H1 (cell line): ENCODE results near the gene ENO4. TPM values are rescaled to one million over a fixed set of nuclear protein-coding genes. Genes with fewer than 3 reads are reported as not detected.

Source experiments
- CTCF ChIA-PET: fragments of 300-600 bp; sonication (Branson Sonifier 250); formaldehyde crosslinking; loops from one replicate; lab custom pipeline; 2021; ENCODE audit not compliant: partially characterized antibody; lab: Charles Lee
- POLR2A ChIA-PET: fragments of 300-600 bp; sonication (Branson Sonifier 250); formaldehyde crosslinking; loops from one replicate; lab custom pipeline; 2021; ENCODE audit warnings: inconsistent platforms; ENCODE audit not compliant: partially characterized antibody; lab: Charles Lee
- DNase-seq, 2 experiments: peaks; one replicate each; pipeline versions ENCODE4 v3.0.0 to v3.0.0-alpha.2; 2010 to 2022; ENCODE audit warnings: low spot score in 2 of 2, low read depth in 1 of 2, mixed read lengths in 1 of 2
- FAIRE-seq: peaks from 2 replicates; lab custom pipeline; 2011; peaks lifted over from hg19 to GRCh38; lab: Jason Lieb, UNC
- H2AFZ ChIP-seq: 2 replicates; pipeline ENCODE4 v1.8.1; 2012; ENCODE audit warnings: low read length, inconsistent platforms
- H2AK5ac ChIP-seq: 2 replicates; pipeline ENCODE4 v1.6.1; 2013; ENCODE audit warnings: low read depth, low read length
- H2BK120ac ChIP-seq: replicated peaks from 2 replicates; pipeline ENCODE3; 2013; ENCODE audit warnings: low read depth, low read length, inconsistent platforms
- H2BK12ac ChIP-seq: 2 replicates; pipeline ENCODE4 v1.6.1; 2013; ENCODE audit warnings: low read depth, low read length
- H2BK15ac ChIP-seq: 2 replicates; pipeline ENCODE4 v1.6.1; 2013; ENCODE audit warnings: low read length
- H2BK20ac ChIP-seq: 2 replicates; pipeline ENCODE4 v1.6.1; 2013; ENCODE audit warnings: low read length
- H2BK5ac ChIP-seq: 2 replicates; pipeline ENCODE4 v1.6.1; 2013; ENCODE audit warnings: low read depth, low read length
- H3K14ac ChIP-seq: 2 replicates; pipeline ENCODE4 v1.6.1; 2013; ENCODE audit warnings: inconsistent platforms; ENCODE audit not compliant: insufficient read length
- H3K18ac ChIP-seq: 2 replicates; pipeline ENCODE4 v1.6.1; 2013; ENCODE audit warnings: low read length; ENCODE audit errors: extremely low read depth
- H3K23ac ChIP-seq: 2 replicates; pipeline ENCODE4 v1.6.1; 2013; ENCODE audit warnings: inconsistent platforms; ENCODE audit not compliant: insufficient read length
- H3K23me2 ChIP-seq: 2 replicates; pipeline ENCODE4 v1.6.1; 2013; ENCODE audit warnings: low read depth, low read length
- H3K27ac ChIP-seq: 2 replicates; pipeline ENCODE4 v1.6.1; 2011; ENCODE audit warnings: low read depth, low read length, inconsistent platforms
- H3K27me3 ChIP-seq, 4 experiments: replicated peaks in 1 of 4; 1 replicate in 1 of 4; 2 replicates in 3 of 4; pipeline versions ENCODE4 v1.6.1 to v1.8.1; 2011 to 2013; ENCODE audit warnings: low read length in 3 of 4, mild to moderate bottlenecking in 3 of 4, inconsistent platforms in 2 of 4, mixed read lengths in 2 of 4, moderate library complexity in 1 of 4; ENCODE audit not compliant: control insufficient read depth in 3 of 4, insufficient read depth in 3 of 4; ENCODE audit errors: extremely low read depth in 1 of 4
- H3K36me3 ChIP-seq, 4 experiments: 2 replicates each; pipeline versions ENCODE4 v1.6.1 to v1.8.1; 2011 to 2013; ENCODE audit warnings: mild to moderate bottlenecking in 4 of 4, low read length in 3 of 4, moderate library complexity in 2 of 4, control low read depth in 1 of 4, inconsistent platforms in 1 of 4; ENCODE audit not compliant: insufficient read depth in 4 of 4, control insufficient read depth in 2 of 4
- H3K4ac ChIP-seq: replicated peaks from 2 replicates; pipeline ENCODE3; 2013; ENCODE audit warnings: low read length, low read depth, mixed read lengths, inconsistent platforms; ENCODE audit not compliant: insufficient read length
- H3K4me1 ChIP-seq, 4 experiments: replicated peaks in 1 of 4; 1 replicate in 1 of 4; 2 replicates in 3 of 4; pipeline versions ENCODE4 v1.6.1 to v1.8.1; 2011 to 2013; ENCODE audit warnings: low read length in 3 of 4, inconsistent platforms in 2 of 4, mixed read lengths in 1 of 4; ENCODE audit not compliant: insufficient read depth in 4 of 4, control insufficient read depth in 3 of 4
- H3K4me2 ChIP-seq, 2 experiments: 2 replicates each; pipeline versions ENCODE4 v1.6.1 to v1.8.1; 2011 to 2013; ENCODE audit warnings: low read depth in 2 of 2, low read length in 2 of 2, control low read depth in 1 of 2, inconsistent platforms in 1 of 2, mild to moderate bottlenecking in 1 of 2; ENCODE audit not compliant: insufficient read depth in 1 of 2
- H3K4me3 ChIP-seq, 4 experiments: fragments of 200-600, 300-600 bp in 1 of 4; sonication (generic), shearing (Covaris generic), sonication (Bioruptor Twin) in 1 of 4; 2 replicates each; pipeline versions ENCODE4 v1.5.1 to v1.8.1; 2011 to 2016; ENCODE audit warnings: low read length in 4 of 4, low read depth in 3 of 4, control low read depth in 2 of 4, inconsistent platforms in 2 of 4, mild to moderate bottlenecking in 2 of 4, mixed read lengths in 1 of 4, moderate library complexity in 1 of 4; ENCODE audit not compliant: insufficient read depth in 2 of 4; ENCODE audit errors: extremely low read depth in 1 of 4
- H3K56ac ChIP-seq: replicated peaks from 2 replicates; pipeline ENCODE3; 2013; ENCODE audit warnings: low read depth, mild to moderate bottlenecking, mixed read lengths, low read length, inconsistent platforms; ENCODE audit not compliant: insufficient read length
- H3K79me1 ChIP-seq: 2 replicates; pipeline ENCODE4 v1.6.1; 2013; ENCODE audit warnings: low read depth, low read length, control low read depth
- H3K79me2 ChIP-seq, 2 experiments: 2 replicates each; pipeline versions ENCODE4 v1.6.1 to v1.8.1; 2012 to 2013; ENCODE audit warnings: low read length in 2 of 2, mild to moderate bottlenecking in 2 of 2, inconsistent platforms in 1 of 2; ENCODE audit not compliant: insufficient read depth in 2 of 2, control insufficient read depth in 1 of 2
- H3K9ac ChIP-seq, 4 experiments: replicated peaks in 1 of 4; 1 replicate in 1 of 4; 2 replicates in 3 of 4; pipeline versions ENCODE4 v1.6.1 to v1.8.1; 2011 to 2013; ENCODE audit warnings: low read depth in 3 of 4, low read length in 3 of 4, control low read depth in 2 of 4, mild to moderate bottlenecking in 2 of 4, moderate library complexity in 2 of 4, inconsistent platforms in 1 of 4; ENCODE audit errors: extremely low read depth in 1 of 4
- H3K9me3 ChIP-seq, 2 experiments: 2 replicates each; pipeline versions ENCODE4 v1.6.1 to v1.8.1; 2012 to 2013; ENCODE audit warnings: mild to moderate bottlenecking in 2 of 2, moderate library complexity in 2 of 2, control low read depth in 1 of 2, inconsistent platforms in 1 of 2, low read depth in 1 of 2, low read length in 1 of 2, mixed read lengths in 1 of 2; ENCODE audit not compliant: insufficient read depth in 2 of 2
- H4K20me1 ChIP-seq, 2 experiments: replicated peaks in 1 of 2; 2 replicates each; pipeline versions ENCODE3 to v1.8.1; 2011 to 2013; ENCODE audit warnings: inconsistent platforms in 2 of 2, low read length in 2 of 2, mild to moderate bottlenecking in 1 of 2; ENCODE audit not compliant: insufficient read depth in 2 of 2, control insufficient read depth in 1 of 2
- H4K5ac ChIP-seq: 2 replicates; pipeline ENCODE4 v1.6.1; 2013; ENCODE audit warnings: low read length, low read depth, mixed read lengths, inconsistent platforms; ENCODE audit not compliant: insufficient read length
- H4K8ac ChIP-seq: 2 replicates; pipeline ENCODE4 v1.8.0; 2013; ENCODE audit warnings: mild to moderate bottlenecking, moderate library complexity, low read length, inconsistent platforms; ENCODE audit not compliant: insufficient read depth; ENCODE audit errors: extremely low read depth
- H4K91ac ChIP-seq: replicated peaks from 2 replicates; pipeline ENCODE3; 2013; ENCODE audit warnings: low read length, mixed read lengths, inconsistent platforms; ENCODE audit not compliant: insufficient read length
- BCL11A ChIP-seq, 2 experiments: IDR thresholded peaks; one replicate each; pipeline ENCODE4 v1.6.1; 2011; ENCODE audit warnings: low read depth in 2 of 2, low read length in 2 of 2, mild to moderate bottlenecking in 2 of 2
- BRCA1 ChIP-seq: IDR thresholded peaks from 2 replicates; pipeline ENCODE4 v1.6.1; 2012; ENCODE audit warnings: low read depth, low read length, improper control_type of control experiment
- GTF2F1 ChIP-seq: IDR thresholded peaks from 2 replicates; pipeline ENCODE4 v1.6.1; 2012; ENCODE audit warnings: low read depth, low read length, improper control_type of control experiment, borderline replicate concordance
- JUN ChIP-seq: IDR thresholded peaks from 2 replicates; pipeline ENCODE4 v1.6.1; 2011; ENCODE audit warnings: low read depth, mild to moderate bottlenecking, improper control_type of control experiment, low read length
- JUND ChIP-seq: IDR thresholded peaks from 2 replicates; pipeline ENCODE4 v1.6.1; 2011; ENCODE audit warnings: mild to moderate bottlenecking, improper control_type of control experiment, low read length
- NRF1 ChIP-seq: IDR thresholded peaks from 2 replicates; pipeline ENCODE4 v1.6.1; 2011; ENCODE audit warnings: mild to moderate bottlenecking, low read depth, low read length, improper control_type of control experiment
- SRF ChIP-seq: IDR thresholded peaks from 2 replicates; pipeline ENCODE4 v1.6.1; 2011; ENCODE audit warnings: mild to moderate bottlenecking, low read depth, low read length, moderate library complexity
- TBP ChIP-seq: IDR thresholded peaks from 2 replicates; pipeline ENCODE4 v1.6.1; 2011; ENCODE audit warnings: low read depth, low read length, improper control_type of control experiment
- WGBS, 2 experiments: shearing (Covaris generic) in 1 of 2; methylation state at CpG; one replicate each; pipeline versions ENCODE4 v1.1.6 to v1.1.7; 2013 to 2015; ENCODE audit warnings: low lambda C conversion rate in 2 of 2, mixed read lengths in 2 of 2, inconsistent platforms in 1 of 2, low coverage in 1 of 2, missing lambda C conversion rate in 1 of 2; ENCODE audit not compliant: insufficient replicate concordance in 2 of 2, insufficient coverage in 1 of 2, insufficient read length in 1 of 2; ENCODE audit errors: extremely low coverage in 1 of 2, missing lambda C conversion rate in 1 of 2; 5-methylcytosine and 5-hydroxymethylcytosine counted together
- polyA plus RNA-seq, 7 experiments: library from polyadenylated mRNA; depleted of rRNA in 3 of 7; stranded (reverse) in 5 of 7; unstranded in 2 of 7; fragments of >200 nt in 5 of 7; fragments of 200-250 nt in 2 of 7; gene quantifications; 1 replicate in 5 of 7; 2 replicates in 1 of 7; 4 replicates in 1 of 7; pipeline versions ENCODE4 v1.2.1 to v1.2.3, GENCODE V29; 2011 to 2013; ENCODE audit warnings: missing spikeins in 2 of 7, mixed read lengths in 2 of 7
- total RNA-seq: library from RNA; stranded (reverse); fragmentation: NEBNext Ultra II Directional; extraction: Animal tissue kit (Norgen Biotek cat#: 25700); gene quantifications from 2 replicates; pipeline ENCODE4 v1.2.1, GENCODE V29; 2021
- TF ChIP-seq, protein P1 (sequence below), 3 experiments: IDR thresholded peaks; 1 replicate in 2 of 3; 2 replicates in 1 of 3; pipeline versions ENCODE4 v1.5.1 to v1.6.1; 2011; ENCODE audit warnings: low read length in 3 of 3, mild to moderate bottlenecking in 3 of 3, inconsistent platforms in 2 of 3, low read depth in 1 of 3, moderate library complexity in 1 of 3; ENCODE audit not compliant: insufficient read depth in 1 of 3; ENCODE audit errors: control extremely low read depth in 1 of 3
- TF ChIP-seq, protein P2 (sequence below): IDR thresholded peaks from 2 replicates; pipeline ENCODE4 v1.6.1; 2011; ENCODE audit warnings: low read length, improper control_type of control experiment

ENO4 gene
- total and polyA plus RNA-seq, 2 of the 8 experiments (the other 6 are each of a cell fraction or from before 2014, with no cell fraction given) = 0.77 TPM; not detected in 1

DNA sequence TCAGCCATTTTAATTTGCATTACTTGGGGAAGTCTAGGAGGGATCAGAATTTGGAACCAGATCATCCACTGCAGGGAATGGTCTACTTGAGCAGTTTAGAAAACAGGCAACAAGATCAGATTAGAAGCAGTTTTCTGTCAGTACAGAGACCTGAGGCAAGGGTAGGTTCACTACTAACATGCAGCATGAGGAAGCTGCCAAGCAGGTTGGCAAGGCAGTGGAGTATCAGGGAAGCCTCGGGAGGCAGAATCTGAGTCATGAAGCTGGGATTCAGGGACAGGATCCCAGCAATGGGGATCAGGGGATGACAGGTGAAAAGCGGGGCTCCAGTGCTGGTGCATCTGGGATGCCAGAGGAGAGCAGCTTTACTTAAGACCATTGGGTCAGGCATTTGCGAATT lies 28.1 kb downstream of the ENO4 start:
- no peaks in the 10 kb centered on the region for H3K79me2 ChIP-seq
- POLR2A ChIA-PET = interaction anchor here (1.9 kb wide), 1 partner anchor 10 kb away, joined by 6 read pairs; no protein-coding TSS in a partner anchor
- no peak overlapping the region for H4K91ac ChIP-seq
- no peaks in the 10 kb centered on the region; a peak in 1 of 4 replicates for H3K9me3 ChIP-seq
- H3K27ac ChIP-seq = no peak overlapping the region
- H3K9ac ChIP-seq = no peak overlapping the region
- H3K27me3 ChIP-seq = no peaks in the 10 kb centered on the region
- H4K8ac ChIP-seq = no peak overlapping the region
- CTCF ChIA-PET = interaction anchor here (0.8 to 1.5 kb wide), 4 partner anchors 14 to 298 kb away, joined by 3 to 5 read pairs (median 4); no protein-coding TSS in a partner anchor
- H2AK5ac ChIP-seq = no peak overlapping the region
- no peaks in the 10 kb centered on the region for H3K79me1 ChIP-seq
- no peaks in the 10 kb centered on the region for H4K20me1 ChIP-seq
- H3K4me1 ChIP-seq = peaks cover 0 to 18% (median 8%) of the 10 kb centered on the region in 4 experiments; a peak in 5 of 7 replicates
- H3K36me3 ChIP-seq = no peaks in the 10 kb centered on the region; a peak in 1 of 8 replicates
- 93% methylated on average over 3 of the region's 3 CpGs; no CpG with 5 or more reads in 1 of the 2 experiments for WGBS, 2 experiments
- no peak overlapping the region for H3K18ac ChIP-seq
- no peak for FAIRE-seq
- no peak overlapping the region for H3K4me2 ChIP-seq
- H2BK20ac ChIP-seq = no peak overlapping the region
- H3K56ac ChIP-seq = no peak overlapping the region
- H2BK15ac ChIP-seq = no peak overlapping the region
- no peak overlapping the region for H3K4me3 ChIP-seq
- no peak overlapping the region for H2BK5ac ChIP-seq
- H4K5ac ChIP-seq = no peak overlapping the region
- DNase-seq = no peak
- H3K23me2 ChIP-seq = no peaks in the 10 kb centered on the region
- H2BK120ac ChIP-seq = no peak overlapping the region
- no peak overlapping the region for H3K4ac ChIP-seq
- no peak overlapping the region for H2AFZ ChIP-seq
- H2BK12ac ChIP-seq = no peak overlapping the region; the same call in 1 of the 2 replicates
- H3K23ac ChIP-seq = no peak overlapping the region
- no peak overlapping the region for H3K14ac ChIP-seq
- TF ChIP-seq SRF = no peak
- no peak for TF ChIP-seq TBP
- no peak for TF ChIP-seq NRF1
- no peak for TF ChIP-seq BRCA1
- no peak for TF ChIP-seq JUN
- TF ChIP-seq, protein P1, sequence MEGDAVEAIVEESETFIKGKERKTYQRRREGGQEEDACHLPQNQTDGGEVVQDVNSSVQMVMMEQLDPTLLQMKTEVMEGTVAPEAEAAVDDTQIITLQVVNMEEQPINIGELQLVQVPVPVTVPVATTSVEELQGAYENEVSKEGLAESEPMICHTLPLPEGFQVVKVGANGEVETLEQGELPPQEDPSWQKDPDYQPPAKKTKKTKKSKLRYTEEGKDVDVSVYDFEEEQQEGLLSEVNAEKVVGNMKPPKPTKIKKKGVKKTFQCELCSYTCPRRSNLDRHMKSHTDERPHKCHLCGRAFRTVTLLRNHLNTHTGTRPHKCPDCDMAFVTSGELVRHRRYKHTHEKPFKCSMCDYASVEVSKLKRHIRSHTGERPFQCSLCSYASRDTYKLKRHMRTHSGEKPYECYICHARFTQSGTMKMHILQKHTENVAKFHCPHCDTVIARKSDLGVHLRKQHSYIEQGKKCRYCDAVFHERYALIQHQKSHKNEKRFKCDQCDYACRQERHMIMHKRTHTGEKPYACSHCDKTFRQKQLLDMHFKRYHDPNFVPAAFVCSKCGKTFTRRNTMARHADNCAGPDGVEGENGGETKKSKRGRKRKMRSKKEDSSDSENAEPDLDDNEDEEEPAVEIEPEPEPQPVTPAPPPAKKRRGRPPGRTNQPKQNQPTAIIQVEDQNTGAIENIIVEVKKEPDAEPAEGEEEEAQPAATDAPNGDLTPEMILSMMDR (IDR thresholded peaks at IDR 0.05; ENCODE audit: control extremely low read depth in 1 of 3, insufficient read depth in 1 of 3, low read depth in 1 of 3, low read length in 3 of 3) = no peak
- no peak for TF ChIP-seq BCL11A (IDR thresholded peaks at IDR 0.05; ENCODE audit: low read depth in 2 of 2, low read length in 2 of 2)
- TF ChIP-seq GTF2F1 = no peak
- TF ChIP-seq JUND = no peak
- TF ChIP-seq, protein P2, sequence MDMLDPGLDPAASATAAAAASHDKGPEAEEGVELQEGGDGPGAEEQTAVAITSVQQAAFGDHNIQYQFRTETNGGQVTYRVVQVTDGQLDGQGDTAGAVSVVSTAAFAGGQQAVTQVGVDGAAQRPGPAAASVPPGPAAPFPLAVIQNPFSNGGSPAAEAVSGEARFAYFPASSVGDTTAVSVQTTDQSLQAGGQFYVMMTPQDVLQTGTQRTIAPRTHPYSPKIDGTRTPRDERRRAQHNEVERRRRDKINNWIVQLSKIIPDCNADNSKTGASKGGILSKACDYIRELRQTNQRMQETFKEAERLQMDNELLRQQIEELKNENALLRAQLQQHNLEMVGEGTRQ = no peak
